Bone marrow (tissue), 2 donors: ENCODE measurements around the gene BMPR1A.

Source experiments
- DNase-seq, 2 donors: peaks; one replicate each; lab custom pipeline; 2025; lab: John Stamatoyannopoulos, UW

The BMPR1A gene

GRCh38 chr10:86803156-86803555 lies 46.7 kb downstream of the BMPR1A start:
- no peak for DNase-seq

- DNase-seq = no peak
Observed at GRCh38 chr10:86804805-86805204, 48.4 kb downstream of the BMPR1A start.

- no peak for DNase-seq
Observed at GRCh38 chr10:86813101-86813500, 56.7 kb downstream of the BMPR1A start.

- DNase-seq = no peak
Observed at GRCh38 chr10:86813982-86814381, 57.6 kb downstream of the BMPR1A start.

- no peak for DNase-seq
Observed at GRCh38 chr10:86815035-86815617, 58.7 kb downstream of the BMPR1A start.

GRCh38 chr10:86815640-86816039 lies 59.2 kb downstream of the BMPR1A start:
- DNase-seq = no peak

- no peak for DNase-seq
Observed at GRCh38 chr10:86817246-86817645, 60.8 kb downstream of the BMPR1A start.

- no peak for DNase-seq
Observed at GRCh38 chr10:86819567-86819966, 63.1 kb downstream of the BMPR1A start.

- DNase-seq = no peak
Observed at GRCh38 chr10:86820509-86820908, 64.1 kb downstream of the BMPR1A start.

- no peak for DNase-seq
Observed at GRCh38 chr10:86821388-86821999, 65.1 kb downstream of the BMPR1A start.

GRCh38 chr10:86823565-86823964 lies 67.1 kb downstream of the BMPR1A start:
- no peak for DNase-seq

- no peak for DNase-seq
Observed at GRCh38 chr10:86824151-86824550, 67.7 kb downstream of the BMPR1A start.

- DNase-seq = no peak
Observed at GRCh38 chr10:86825366-86825765, 68.9 kb downstream of the BMPR1A start.

- DNase-seq = no peak
Observed at GRCh38 chr10:86827639-86828038, 71.2 kb downstream of the BMPR1A start.

- DNase-seq = no peak
Observed at GRCh38 chr10:86828145-86828544, 71.7 kb downstream of the BMPR1A start.

- no peak for DNase-seq
Observed at GRCh38 chr10:86829472-86829871, 73.1 kb downstream of the BMPR1A start.

GRCh38 chr10:86830043-86830591 lies 73.7 kb downstream of the BMPR1A start:
- no peak for DNase-seq

GRCh38 chr10:86833969-86834368 lies 77.5 kb downstream of the BMPR1A start:
- no peak for DNase-seq

- DNase-seq = no peak
Observed at GRCh38 chr10:86836044-86836443, 79.6 kb downstream of the BMPR1A start.

GRCh38 chr10:86837663-86838062 lies 81.2 kb downstream of the BMPR1A start:
- DNase-seq = no peak

GRCh38 chr10:86840498-86840897 lies 84.1 kb downstream of the BMPR1A start:
- DNase-seq = no peak

- DNase-seq = no peak
Observed at GRCh38 chr10:86846088-86846487, 89.7 kb downstream of the BMPR1A start.

GRCh38 chr10:86848747-86849146 lies 92.3 kb downstream of the BMPR1A start:
- no peak for DNase-seq
